Esophagus muscularis mucosa (tissue), 4 donors: Measurements from ENCODE around the gene PPDPF. TPM values are rescaled to one million over a fixed set of nuclear protein-coding genes. Genes with fewer than 3 reads are reported as not detected.

ENCODE experiments used
- DNase-seq: peaks from one replicate; pipeline ENCODE4 v3.0.0-alpha.2; 2017; ENCODE audit errors: extremely low spot score
- H3K27ac ChIP-seq, 4 donors: fragments of 200-600 bp; sonication (generic); replicated peaks in 1 of 4; 1 replicate in 3 of 4; 2 replicates in 1 of 4; pipeline ENCODE4 v1.5.1; 2016 to 2019; ENCODE audit warnings: mild to moderate bottlenecking in 1 of 4
- H3K27me3 ChIP-seq, 4 donors: fragments of 200-600 bp; sonication (generic); one replicate each; pipeline versions ENCODE4 v1.5.1 to v1.6.0; 2016 to 2019
- H3K36me3 ChIP-seq, 4 donors: fragments of 200-600 bp; sonication (generic); one replicate each; pipeline ENCODE4 v1.5.1; 2016 to 2019
- H3K4me1 ChIP-seq, 4 donors: fragments of 200-600 bp; sonication (generic); one replicate each; pipeline ENCODE4 v1.5.1; 2016 to 2019
- H3K4me3 ChIP-seq, 4 donors: fragments of 200-600 bp; sonication (generic); 1 replicate in 2 of 4; 2 replicates in 2 of 4; pipeline ENCODE4 v1.5.1; 2016 to 2019; ENCODE audit warnings: mild to moderate bottlenecking in 4 of 4, moderate library complexity in 1 of 4
- H3K9me3 ChIP-seq, 4 donors: fragments of 200-600 bp; sonication (generic); 1 replicate in 3 of 4; 2 replicates in 1 of 4; pipeline ENCODE4 v1.5.1; 2016 to 2019
- EP300 ChIP-seq: sonication (generic); formaldehyde crosslinking; IDR thresholded peaks from one replicate; pipeline ENCODE4 v1.6.1; 2017; ENCODE audit warnings: antibody characterized with exemption
- POLR2A ChIP-seq: fragments of 450-650 bp; IDR thresholded peaks from one replicate; pipeline ENCODE4 v1.6.1; 2017; ENCODE audit warnings: antibody characterized with exemption, moderate library complexity, mild to moderate bottlenecking, low read depth
- POLR2AphosphoS5 ChIP-seq, 2 donors: sonication (generic); formaldehyde crosslinking; IDR thresholded peaks; one replicate each; pipeline ENCODE4 v1.6.1; 2017; ENCODE audit warnings: antibody characterized with exemption in 2 of 2
- WGBS: methylation state at CpG from one replicate; pipeline ENCODE4 v1.1.5; 2018; 5-methylcytosine and 5-hydroxymethylcytosine counted together
- intact Hi-C: fragments of 100-400 bp; cut with DNase I; formaldehyde crosslinking; loops from one replicate; pipeline ENCODE4 v1.15.1; 2023
- total RNA-seq, 4 donors: library from RNA; depleted of rRNA; stranded (reverse); fragments of >200 nt; gene quantifications; one replicate each; pipeline versions ENCODE4 v1.1.0 to v1.2.1, GENCODE V29; 2016
- TF ChIP-seq, protein P1 (sequence below), 3 experiments: fragments of 200-600 bp in 2 of 3; fragments of 450-650 bp in 1 of 3; sonication (generic) in 2 of 3; IDR thresholded peaks; one replicate each; pipeline ENCODE4 v1.5.1; 2017 to 2019; ENCODE audit warnings: antibody characterized with exemption in 3 of 3, mild to moderate bottlenecking in 2 of 3, moderate library complexity in 1 of 3

PPDPF gene
- total RNA-seq, 4 donors from 2014 or later: 150 to 291 (median 270) TPM

DNA sequence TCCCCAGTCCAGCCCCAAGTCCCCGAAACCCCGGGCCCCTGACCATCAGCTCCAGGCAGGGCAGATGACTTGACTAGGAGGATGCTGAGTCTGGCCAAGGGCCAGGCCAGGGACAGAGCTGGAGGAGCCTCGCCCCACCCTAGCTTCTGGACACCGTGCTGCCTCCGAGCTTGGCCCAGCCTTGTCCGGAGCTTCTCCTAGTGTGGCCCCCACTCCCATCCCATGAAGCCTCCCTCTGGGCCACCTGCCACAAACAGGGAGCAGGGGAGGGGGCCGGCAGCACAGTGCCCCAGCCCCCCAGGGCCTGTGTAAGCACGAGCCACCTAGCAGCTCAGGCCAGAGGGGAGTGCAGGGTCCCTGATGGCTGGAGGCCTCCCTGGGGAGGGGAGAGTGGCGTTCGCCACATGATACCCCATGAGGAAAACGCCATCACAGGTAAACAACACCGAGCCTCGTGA lies 27.0 kb upstream of the PPDPF start:
- WGBS: 40% methylated on average over 1 of the region's 13 CpGs
- DNase-seq: no peak
- H3K27me3 ChIP-seq: peaks cover 4 to 81% (median 23%) of the 10 kb centered on the region in 4 donors
- H3K36me3 ChIP-seq: peaks cover 0 to 69% (median 0%) of the 10 kb centered on the region in 4 donors
- H3K27ac ChIP-seq: no peak overlapping the region
- H3K4me1 ChIP-seq: peaks cover 12 to 31% (median 27%) of the 10 kb centered on the region in 4 donors
- H3K9me3 ChIP-seq: no peaks in the 10 kb centered on the region
- TF ChIP-seq POLR2AphosphoS5 (IDR thresholded peaks at IDR 0.05): no peak
- no peak for TF ChIP-seq EP300
- TF ChIP-seq, protein P1, sequence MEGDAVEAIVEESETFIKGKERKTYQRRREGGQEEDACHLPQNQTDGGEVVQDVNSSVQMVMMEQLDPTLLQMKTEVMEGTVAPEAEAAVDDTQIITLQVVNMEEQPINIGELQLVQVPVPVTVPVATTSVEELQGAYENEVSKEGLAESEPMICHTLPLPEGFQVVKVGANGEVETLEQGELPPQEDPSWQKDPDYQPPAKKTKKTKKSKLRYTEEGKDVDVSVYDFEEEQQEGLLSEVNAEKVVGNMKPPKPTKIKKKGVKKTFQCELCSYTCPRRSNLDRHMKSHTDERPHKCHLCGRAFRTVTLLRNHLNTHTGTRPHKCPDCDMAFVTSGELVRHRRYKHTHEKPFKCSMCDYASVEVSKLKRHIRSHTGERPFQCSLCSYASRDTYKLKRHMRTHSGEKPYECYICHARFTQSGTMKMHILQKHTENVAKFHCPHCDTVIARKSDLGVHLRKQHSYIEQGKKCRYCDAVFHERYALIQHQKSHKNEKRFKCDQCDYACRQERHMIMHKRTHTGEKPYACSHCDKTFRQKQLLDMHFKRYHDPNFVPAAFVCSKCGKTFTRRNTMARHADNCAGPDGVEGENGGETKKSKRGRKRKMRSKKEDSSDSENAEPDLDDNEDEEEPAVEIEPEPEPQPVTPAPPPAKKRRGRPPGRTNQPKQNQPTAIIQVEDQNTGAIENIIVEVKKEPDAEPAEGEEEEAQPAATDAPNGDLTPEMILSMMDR (IDR thresholded peaks at IDR 0.05): no peak
- no peak for TF ChIP-seq POLR2A
- no peak overlapping the region for H3K4me3 ChIP-seq
- intact Hi-C loops: no loop called here

DNA sequence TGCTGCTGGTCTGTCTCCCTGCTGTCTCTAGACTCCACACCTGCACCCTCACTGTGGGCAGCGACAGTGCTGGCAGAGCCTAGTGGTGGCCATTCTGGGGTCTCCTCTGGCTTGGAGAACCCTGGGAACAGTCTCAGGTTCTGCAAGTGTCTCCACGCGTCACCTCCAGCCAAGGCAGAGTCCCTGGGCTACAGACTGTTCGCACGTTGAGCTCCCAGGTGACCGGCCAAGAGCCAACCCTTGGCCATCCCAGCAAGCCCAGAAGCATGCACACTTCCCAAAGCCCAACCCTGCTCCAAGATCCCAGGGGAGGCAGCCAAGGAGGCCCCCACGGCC lies 26.5 kb upstream of the PPDPF start:
- H3K27me3 ChIP-seq: peaks cover 4 to 81% (median 21%) of the 10 kb centered on the region in 4 donors
- TF ChIP-seq EP300 (no peak), POLR2A (no peak), POLR2AphosphoS5 (IDR thresholded peaks at IDR 0.05) (no peak)
- TF ChIP-seq, protein P1 (IDR thresholded peaks at IDR 0.05): no peak
- H3K27ac ChIP-seq: no peak overlapping the region
- no peaks in the 10 kb centered on the region for H3K9me3 ChIP-seq
- intact Hi-C loops: no loop called here
- no peak overlapping the region for H3K4me3 ChIP-seq
- peaks cover 0 to 64% (median 0%) of the 10 kb centered on the region in 4 donors for H3K36me3 ChIP-seq
- no peak for DNase-seq
- peaks cover 12 to 35% (median 30%) of the 10 kb centered on the region in 4 donors for H3K4me1 ChIP-seq
- WGBS: 89% methylated on average over 5 of the region's 7 CpGs

DNA sequence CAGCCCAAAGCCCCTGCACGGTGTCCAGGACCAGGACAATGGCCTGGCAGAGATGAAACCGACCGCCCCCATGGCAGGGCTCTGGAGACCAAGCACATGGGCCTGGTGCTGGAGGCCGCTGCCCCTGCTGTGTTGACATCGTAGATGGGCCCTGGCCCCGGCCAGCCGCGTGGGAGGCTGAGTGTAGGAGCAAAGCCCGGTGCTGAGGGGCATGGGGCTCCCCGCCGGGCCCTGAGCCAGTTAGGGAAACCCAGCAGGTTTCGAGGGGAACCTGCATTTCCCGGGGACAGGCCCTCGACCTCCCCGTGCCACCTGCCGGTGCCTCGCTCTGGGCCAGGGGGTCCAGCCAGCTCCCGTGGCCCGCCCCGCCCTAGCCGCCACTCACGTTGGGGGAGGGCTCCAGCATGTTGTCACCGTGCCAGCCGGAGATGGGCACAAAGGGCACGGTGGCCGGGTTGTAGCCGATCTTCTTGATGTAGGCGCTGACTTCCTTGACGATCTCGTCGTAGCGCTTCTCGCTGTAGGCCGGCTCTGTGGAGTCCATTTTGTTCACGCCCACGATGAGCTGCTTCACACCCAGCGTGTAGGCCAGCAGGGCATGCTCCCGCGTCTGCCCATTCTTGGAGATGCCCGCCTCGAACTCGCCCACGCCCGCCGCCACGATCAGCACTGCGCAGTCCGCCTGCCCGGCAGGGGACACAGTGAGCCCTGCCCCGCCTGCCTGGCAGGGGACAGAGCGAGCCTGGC lies 26.0 kb upstream of the PPDPF start:
- intact Hi-C loops: no loop called here
- H3K4me3 ChIP-seq: no peak overlapping the region
- H3K9me3 ChIP-seq: no peaks in the 10 kb centered on the region
- peaks cover 4 to 81% (median 25%) of the 10 kb centered on the region in 4 donors for H3K27me3 ChIP-seq
- H3K36me3 ChIP-seq: peaks cover 0 to 61% (median 0%) of the 10 kb centered on the region in 4 donors
- TF ChIP-seq POLR2AphosphoS5 (IDR thresholded peaks at IDR 0.05): no peak
- TF ChIP-seq POLR2A: no peak
- TF ChIP-seq, protein P1 (IDR thresholded peaks at IDR 0.05): no peak
- no peak for TF ChIP-seq EP300
- H3K27ac ChIP-seq: no peak overlapping the region
- WGBS: 93% methylated on average over 31 of the region's 51 CpGs
- peaks cover 16 to 40% (median 36%) of the 10 kb centered on the region in 4 donors for H3K4me1 ChIP-seq
- DNase-seq: no peak

DNA sequence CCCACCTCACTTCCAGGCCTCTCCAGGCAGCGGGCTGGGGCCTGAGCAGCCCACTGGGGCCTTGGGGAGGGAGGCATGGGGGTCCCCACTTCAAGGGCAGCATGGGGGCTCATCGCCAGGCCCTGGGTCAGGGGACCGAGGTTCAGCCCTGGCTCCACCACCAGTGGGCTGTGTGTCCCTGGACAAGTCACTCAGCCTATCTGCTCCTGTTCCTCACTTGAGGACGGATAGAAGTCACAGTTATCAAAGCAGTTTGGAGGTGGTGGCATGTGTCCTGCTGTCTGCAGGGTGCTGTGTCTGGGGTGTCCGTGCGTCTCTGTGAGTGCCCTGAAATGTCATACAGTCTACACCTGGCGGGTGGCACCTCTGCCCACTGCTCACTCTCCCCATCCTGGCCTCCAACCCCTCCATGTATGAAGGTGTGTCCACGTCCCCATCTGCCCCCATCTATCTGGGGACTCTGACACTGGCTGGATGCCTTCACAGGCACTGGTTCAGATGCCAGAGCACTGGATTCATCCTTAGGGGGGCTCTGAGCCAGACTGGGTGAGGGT lies 25.3 kb upstream of the PPDPF start:
- intact Hi-C loops: no loop called here
- DNase-seq: no peak

More for the DNA sequence above, 25.3 kb upstream of the PPDPF start:
- Histone ChIP-seq H3K9me3 (no peaks in the 10 kb centered on the region), H3K27ac (no peak overlapping the region), H3K27me3 (peaks cover 4 to 81% (median 32%) of the 10 kb centered on the region in 4 donors), H3K4me3 (no peak overlapping the region), H3K36me3 (peaks cover 0 to 54% (median 0%) of the 10 kb centered on the region in 4 donors), H3K4me1 (peaks cover 21 to 44% (median 38%) of the 10 kb centered on the region in 4 donors)
- 86% methylated on average over 7 of the region's 8 CpGs for WGBS
- no peak for TF ChIP-seq POLR2AphosphoS5 (IDR thresholded peaks at IDR 0.05)
- no peak for TF ChIP-seq EP300
- TF ChIP-seq POLR2A: no peak
- TF ChIP-seq, protein P1 (IDR thresholded peaks at IDR 0.05): no peak
